Activated T-cell treated with anti-CD3 and anti-CD28 coated beads, Interleukin-2, amount 50 U/mL, for 4 hours (primary cell): Measurements from ENCODE around the gene ZC3H12A. TPM values are rescaled to one million over a fixed set of nuclear protein-coding genes. Genes with fewer than 3 reads are reported as not detected.

ENCODE experiments used
- ATAC-seq, 2 donors: fragments of 200-7000 bp; cut with Tn5 transposase; one replicate each; pipeline ENCODE4 v1.10.0; 2021
- DNase-seq: peaks from one replicate; pipeline ENCODE4 v3.0.0-alpha.2; 2020
- H3K27me3 Mint-ChIP-seq: one replicate; pipeline ENCODE4 v1.8.0; 2021; ENCODE audit warnings: low read depth, mixed read lengths
- H3K36me3 Mint-ChIP-seq: one replicate; pipeline ENCODE4 v1.8.0; 2022; ENCODE audit warnings: mixed read lengths; ENCODE audit not compliant: insufficient read depth
- H3K4me1 Mint-ChIP-seq: one replicate; pipeline ENCODE4 v1.8.0; 2021; ENCODE audit warnings: low read depth, mixed read lengths
- H3K4me3 Mint-ChIP-seq: one replicate; pipeline ENCODE4 v1.8.0; 2021; ENCODE audit warnings: mild to moderate bottlenecking, moderate library complexity, mixed read lengths
- H3K9me3 Mint-ChIP-seq: one replicate; pipeline ENCODE4 v1.8.0; 2021; ENCODE audit warnings: mixed read lengths
- total RNA-seq, 3 donors: library from RNA; stranded (reverse); gene quantifications; one replicate each; pipeline ENCODE4 v1.2.1, GENCODE V29; 2021

ZC3H12A gene
- total RNA-seq, 3 donors from 2014 or later: 48.7 to 64.8 (median 59.8) TPM

DNA sequence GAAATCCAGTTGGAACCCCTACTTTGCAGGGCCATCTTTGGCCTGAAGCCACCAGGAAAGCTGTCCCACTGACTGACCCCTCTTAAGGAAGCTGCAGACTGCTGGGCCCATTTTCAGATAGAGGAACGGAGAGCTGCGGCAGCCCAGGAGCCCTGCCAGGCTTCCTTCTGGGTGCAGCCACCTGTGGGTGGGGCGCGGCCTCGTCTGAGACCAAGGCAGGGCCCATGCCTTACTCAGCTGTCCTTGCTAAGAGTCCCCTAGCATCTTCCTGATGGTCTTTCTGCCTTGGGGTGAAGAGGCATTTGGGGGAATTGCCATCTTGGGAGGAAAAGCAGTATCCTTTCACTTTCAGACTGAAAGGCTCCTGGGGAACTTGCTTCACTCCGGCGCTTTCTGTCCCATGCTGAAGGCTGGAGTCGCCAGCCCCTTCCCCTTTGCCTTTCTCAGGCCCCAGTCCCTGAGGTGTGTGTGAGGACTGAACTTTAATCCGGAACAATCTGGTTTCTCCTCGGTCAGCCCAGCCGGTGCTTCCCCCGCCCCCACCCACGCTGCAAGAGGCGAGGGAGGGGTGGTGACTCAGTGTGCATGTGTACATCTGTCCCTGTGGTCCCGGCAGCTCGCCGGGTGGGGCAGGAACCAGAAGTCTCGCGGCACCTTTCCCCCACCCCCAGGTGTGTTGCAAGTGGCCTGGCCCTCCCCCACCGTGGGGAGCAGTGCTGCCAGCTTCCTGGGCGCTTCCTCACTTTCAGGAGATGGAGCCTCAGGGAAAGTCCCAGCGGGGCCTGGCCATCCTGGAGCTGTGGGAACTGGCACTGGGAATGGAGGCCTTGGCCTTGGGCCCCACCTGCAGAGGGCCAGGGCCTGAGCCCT, 5.1 kb downstream of the ZC3H12A start:
- peak overlapping the region; percentile 97 for H3K4me3 Mint-ChIP-seq
- ATAC-seq: peak; percentile 44 to 53
- peak; percentile 94 for DNase-seq
- H3K9me3 Mint-ChIP-seq: no peaks in the 10 kb centered on the region
- no peaks in the 10 kb centered on the region for H3K27me3 Mint-ChIP-seq
- H3K4me1 Mint-ChIP-seq: peaks cover 43% of the 10 kb centered on the region
- H3K36me3 Mint-ChIP-seq: peaks cover 59% of the 10 kb centered on the region

DNA sequence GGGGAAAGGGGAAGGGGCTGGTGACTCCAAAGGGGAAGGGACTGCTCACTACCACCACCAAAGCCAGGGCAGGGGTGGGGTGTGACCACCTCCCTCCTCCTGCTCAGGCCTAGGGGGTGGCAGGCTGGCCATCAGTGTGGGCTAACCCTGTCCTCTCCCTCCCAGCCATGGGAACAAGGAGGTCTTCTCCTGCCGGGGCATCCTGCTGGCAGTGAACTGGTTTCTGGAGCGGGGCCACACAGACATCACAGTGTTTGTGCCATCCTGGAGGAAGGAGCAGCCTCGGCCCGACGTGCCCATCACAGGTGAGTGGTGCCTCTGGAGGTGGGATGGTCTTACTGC, 5.7 kb downstream of the ZC3H12A start:
- no peak for DNase-seq

DNA sequence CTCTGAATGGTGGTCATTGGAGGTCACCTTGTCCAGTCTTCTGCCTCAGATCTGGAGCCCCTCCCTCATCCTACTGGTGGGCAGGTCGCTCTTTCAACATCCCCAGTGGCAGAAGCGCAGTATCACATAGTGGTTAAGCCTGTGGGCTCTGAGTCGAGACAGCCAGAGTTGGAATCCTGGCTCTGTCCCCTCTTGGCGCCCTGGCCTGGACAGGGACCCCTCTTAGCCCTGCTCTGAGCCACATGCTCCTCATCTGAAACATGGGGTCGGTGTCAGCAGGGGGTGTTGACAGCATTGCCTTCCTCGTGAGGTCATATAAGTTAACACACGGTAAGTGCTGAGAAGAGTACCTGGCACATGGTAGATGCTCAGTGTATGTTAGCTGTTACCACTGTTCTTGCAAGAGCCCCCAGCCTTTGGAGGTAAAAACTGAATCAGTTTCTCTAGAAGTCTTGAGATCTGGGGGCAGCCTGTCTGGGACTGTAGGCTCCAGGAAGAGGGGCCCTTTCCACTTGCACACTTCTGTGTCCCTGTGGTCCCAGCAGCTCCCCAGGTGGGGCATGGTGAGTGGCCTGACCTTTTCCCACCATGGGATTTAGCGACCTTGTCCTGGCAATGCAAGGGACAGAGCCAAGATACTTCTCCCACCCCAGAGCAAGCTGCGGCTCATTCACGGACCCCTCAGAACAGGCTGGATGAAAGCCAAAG, 6.4 kb downstream of the ZC3H12A start:
- ATAC-seq: no peak
- no peak for DNase-seq
- H3K9me3 Mint-ChIP-seq: no peaks in the 10 kb centered on the region
- H3K4me3 Mint-ChIP-seq: peak overlapping the region; percentile 97
- H3K4me1 Mint-ChIP-seq: peaks cover 43% of the 10 kb centered on the region
- no peaks in the 10 kb centered on the region for H3K27me3 Mint-ChIP-seq
- H3K36me3 Mint-ChIP-seq: peaks cover 52% of the 10 kb centered on the region

More for the DNA sequence above, 5.7 kb downstream of the ZC3H12A start:
- Mint-ChIP-seq H3K4me3 (peak overlapping the region; percentile 97), H3K36me3 (peaks cover 57% of the 10 kb centered on the region), H3K4me1 (peaks cover 43% of the 10 kb centered on the region), H3K9me3 (no peaks in the 10 kb centered on the region), H3K27me3 (no peaks in the 10 kb centered on the region)
- no peak for ATAC-seq

DNA sequence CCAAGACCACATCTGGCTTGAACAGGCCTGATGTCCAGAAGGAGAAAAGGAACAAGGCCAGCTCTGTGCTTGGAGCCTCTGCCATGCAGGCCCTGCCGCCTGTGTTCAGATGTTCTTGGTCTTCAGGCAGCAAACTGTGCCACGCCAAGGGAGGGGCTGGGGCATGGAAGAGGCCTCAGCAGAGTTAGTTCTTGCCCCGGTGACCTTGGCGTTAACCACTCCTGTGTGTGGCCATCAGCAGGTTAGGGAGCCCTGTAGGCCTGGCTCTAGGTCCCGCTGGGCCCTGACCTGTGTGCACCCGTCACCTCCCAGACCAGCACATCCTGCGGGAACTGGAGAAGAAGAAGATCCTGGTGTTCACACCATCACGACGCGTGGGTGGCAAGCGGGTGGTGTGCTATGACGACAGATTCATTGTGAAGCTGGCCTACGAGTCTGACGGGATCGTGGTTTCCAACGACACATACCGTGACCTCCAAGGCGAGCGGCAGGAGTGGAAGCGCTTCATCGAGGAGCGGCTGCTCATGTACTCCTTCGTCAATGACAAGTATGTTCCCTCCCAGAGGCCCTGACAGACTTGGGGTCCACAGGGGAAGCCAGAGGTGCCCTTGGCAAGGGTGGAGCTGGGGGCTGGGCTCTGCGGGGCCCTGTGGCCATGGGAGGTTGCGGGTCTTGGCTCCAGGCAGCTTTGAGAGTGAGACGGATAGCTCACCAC, 7.1 kb downstream of the ZC3H12A start:
- peak; percentile 24 for DNase-seq
- Mint-ChIP-seq H3K4me3 (peak overlapping the region; percentile 40), H3K4me1 (peaks cover 43% of the 10 kb centered on the region), H3K9me3 (no peaks in the 10 kb centered on the region), H3K36me3 (peaks cover 47% of the 10 kb centered on the region), H3K27me3 (no peaks in the 10 kb centered on the region)
- ATAC-seq: no peak

DNA sequence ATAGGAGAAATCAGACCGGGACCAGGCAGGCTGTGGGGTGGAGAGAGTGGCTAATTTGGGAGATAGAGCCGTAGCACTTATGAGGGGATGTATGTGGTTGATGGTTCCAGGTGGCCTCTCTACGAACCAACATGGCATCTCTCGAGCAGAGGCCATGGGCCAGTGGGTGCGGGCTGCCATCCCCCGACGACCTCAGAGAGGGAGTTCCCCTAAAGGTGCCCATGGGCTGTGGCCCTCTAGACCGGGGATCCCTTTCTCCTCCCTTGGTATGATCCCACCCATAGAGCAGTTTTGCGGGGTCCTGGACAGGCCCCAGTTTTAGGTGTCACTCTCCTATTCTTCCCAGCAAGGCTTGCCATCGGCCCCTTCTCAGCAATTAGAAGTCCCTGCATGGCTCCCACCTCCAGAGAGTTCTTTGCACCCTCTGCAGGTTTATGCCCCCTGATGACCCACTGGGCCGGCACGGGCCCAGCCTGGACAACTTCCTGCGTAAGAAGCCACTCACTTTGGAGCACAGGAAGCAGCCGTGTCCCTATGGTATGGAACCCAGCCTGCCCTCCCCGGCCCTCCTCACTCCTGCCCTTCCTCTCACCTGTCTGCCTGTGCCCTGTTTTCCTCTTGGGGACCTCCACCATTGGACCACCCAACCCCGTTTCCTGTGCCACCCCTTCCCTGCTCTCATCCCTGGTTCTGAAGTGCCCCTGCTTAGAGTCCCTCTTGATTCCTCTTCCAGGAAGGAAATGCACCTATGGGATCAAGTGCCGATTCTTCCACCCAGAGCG, 7.8 kb downstream of the ZC3H12A start:
- Mint-ChIP-seq H3K9me3 (no peaks in the 10 kb centered on the region), H3K36me3 (peaks cover 40% of the 10 kb centered on the region), H3K4me3 (no peak overlapping the region), H3K27me3 (no peaks in the 10 kb centered on the region), H3K4me1 (peaks cover 49% of the 10 kb centered on the region)
- no peak for DNase-seq
- ATAC-seq: no peak

DNA sequence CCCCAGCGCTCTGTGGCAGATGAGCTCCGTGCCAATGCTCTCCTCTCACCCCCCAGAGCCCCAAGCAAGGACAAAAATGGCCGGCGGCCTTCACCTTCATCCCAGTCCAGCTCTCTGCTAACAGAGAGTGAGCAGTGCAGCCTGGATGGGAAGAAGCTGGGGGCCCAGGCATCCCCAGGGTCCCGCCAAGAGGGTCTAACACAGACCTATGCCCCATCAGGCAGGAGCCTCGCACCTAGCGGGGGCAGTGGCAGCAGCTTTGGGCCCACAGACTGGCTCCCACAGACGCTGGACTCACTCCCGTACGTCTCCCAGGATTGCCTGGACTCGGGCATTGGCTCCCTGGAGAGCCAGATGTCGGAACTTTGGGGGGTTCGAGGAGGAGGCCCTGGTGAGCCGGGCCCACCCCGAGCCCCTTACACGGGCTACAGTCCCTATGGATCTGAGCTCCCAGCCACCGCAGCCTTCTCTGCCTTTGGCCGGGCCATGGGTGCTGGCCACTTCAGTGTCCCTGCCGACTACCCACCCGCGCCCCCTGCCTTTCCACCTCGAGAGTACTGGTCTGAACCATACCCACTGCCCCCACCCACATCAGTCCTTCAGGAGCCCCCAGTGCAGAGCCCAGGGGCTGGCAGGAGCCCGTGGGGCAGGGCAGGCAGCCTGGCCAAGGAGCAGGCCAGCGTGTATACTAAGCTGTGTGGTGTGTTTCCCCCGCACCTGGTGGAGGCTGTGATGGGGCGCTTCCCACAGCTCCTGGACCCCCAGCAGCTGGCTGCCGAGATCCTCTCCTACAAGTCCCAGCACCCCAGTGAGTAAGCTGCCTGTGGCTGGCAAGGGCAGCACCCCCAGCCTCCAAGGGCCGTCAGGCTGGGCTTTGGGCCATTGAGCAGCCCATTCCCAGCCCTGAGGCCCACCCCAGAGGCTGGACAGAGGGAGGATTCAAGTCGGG, 8.7 kb downstream of the ZC3H12A start:
- H3K27me3 Mint-ChIP-seq: no peaks in the 10 kb centered on the region
- DNase-seq: peak; percentile 6
- H3K9me3 Mint-ChIP-seq: no peaks in the 10 kb centered on the region
- no peak for ATAC-seq
- H3K36me3 Mint-ChIP-seq: peaks cover 34% of the 10 kb centered on the region
- H3K4me1 Mint-ChIP-seq: peaks cover 48% of the 10 kb centered on the region
- H3K4me3 Mint-ChIP-seq: no peak overlapping the region

DNA sequence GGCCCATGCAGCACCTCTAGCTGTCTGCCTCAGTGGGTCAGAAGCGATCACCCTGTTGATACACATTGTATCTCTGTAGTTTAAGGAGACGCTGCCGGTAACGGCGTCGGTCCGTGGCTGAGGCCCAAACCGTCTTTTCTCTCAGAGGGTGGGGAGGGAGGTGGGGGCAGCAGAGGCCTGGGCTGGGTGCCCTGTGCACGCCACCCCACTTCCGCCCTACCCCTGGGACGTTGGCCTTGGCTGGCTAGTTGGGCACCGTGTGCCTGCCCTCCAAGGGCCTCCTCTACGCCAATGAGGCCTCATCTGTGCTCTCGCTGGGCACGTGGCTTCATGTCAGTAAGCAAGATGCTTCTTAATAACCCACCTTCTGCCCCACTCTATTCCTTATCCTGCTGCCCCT, 9.4 kb downstream of the ZC3H12A start:
- Mint-ChIP-seq H3K36me3 (peaks cover 32% of the 10 kb centered on the region), H3K9me3 (no peaks in the 10 kb centered on the region), H3K4me1 (peaks cover 44% of the 10 kb centered on the region), H3K27me3 (no peaks in the 10 kb centered on the region), H3K4me3 (no peak overlapping the region)
- ATAC-seq: no peak
- DNase-seq: no peak

DNA sequence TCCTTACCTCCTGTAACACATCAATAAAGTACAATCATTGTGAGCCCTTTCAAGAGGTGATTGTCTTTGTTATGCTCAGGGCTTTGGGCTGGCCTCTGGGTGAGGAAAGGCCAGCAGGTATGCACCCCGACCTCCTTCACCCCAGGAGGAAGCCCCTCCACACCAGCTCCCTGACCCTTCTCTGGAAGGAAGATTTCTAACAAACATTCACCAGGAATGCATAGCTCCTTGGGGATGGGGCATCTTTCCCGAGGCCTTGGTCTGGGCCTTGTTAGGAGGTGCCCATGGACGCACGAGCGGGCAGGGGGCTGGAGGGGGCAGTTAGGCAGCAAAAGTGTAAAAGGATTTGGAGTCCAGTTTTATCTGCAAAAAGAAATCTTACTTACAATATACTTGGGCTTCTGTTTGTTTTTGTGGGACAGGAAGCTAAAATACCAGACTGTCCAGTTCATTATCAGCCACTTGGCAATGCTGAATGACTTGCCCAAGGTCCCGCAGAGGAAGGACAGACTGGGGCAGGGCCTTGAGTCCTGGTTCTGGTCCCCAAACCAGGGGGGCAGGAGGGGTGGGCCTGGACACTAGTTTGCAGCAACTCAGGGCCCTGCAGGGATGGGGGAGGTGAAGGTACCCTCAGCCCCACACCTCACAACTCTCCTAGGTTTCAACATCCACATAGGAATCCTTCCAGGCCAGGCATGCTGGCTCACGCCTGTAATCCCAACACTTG, 10.1 kb downstream of the ZC3H12A start:
- H3K4me3 Mint-ChIP-seq: no peak overlapping the region
- peaks cover 26% of the 10 kb centered on the region for H3K36me3 Mint-ChIP-seq
- ATAC-seq (no peak), DNase-seq (no peak)
- peaks cover 39% of the 10 kb centered on the region for H3K4me1 Mint-ChIP-seq
- no peaks in the 10 kb centered on the region for H3K27me3 Mint-ChIP-seq
- no peaks in the 10 kb centered on the region for H3K9me3 Mint-ChIP-seq

DNA sequence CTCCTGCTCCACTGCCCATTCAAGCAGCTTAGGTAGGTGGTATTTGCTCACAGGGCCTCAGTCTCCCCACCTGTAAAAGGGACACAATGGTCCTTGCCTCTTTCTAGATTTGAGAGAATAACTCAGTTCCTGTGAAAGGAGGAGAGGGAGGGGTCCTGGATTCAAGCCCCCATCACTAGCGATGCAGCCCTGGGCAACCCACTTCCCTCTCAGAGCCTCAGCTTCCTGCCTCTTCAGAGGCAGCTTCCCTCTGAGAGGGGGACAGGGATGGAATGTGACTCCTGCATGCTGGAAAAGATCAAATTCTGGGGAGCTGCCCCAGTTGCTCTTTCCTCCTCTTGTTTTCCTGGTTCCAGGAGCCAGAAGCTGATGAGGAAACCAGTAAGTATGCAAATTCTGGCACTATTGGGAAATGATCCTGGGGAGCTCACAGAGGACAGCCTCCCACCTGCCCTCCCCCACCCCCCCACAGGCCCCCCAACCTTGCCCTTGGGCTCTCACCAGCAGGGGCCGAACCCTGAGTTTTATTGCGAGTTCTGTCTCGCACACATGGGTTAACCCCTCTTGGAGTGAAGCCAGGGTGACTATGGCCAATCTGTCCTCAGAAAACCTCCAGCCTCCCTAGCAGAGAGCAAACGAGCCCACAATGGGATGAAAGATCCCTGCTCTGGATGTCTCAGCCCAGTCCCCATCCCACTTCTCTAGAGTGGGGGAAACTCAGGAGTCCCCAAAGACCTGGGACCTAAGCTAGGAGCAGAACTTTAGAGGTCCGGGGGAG, 11.7 kb downstream of the ZC3H12A start:
- Mint-ChIP-seq H3K9me3 (no peaks in the 10 kb centered on the region), H3K4me1 (peaks cover 28% of the 10 kb centered on the region), H3K27me3 (no peaks in the 10 kb centered on the region), H3K36me3 (peaks cover 25% of the 10 kb centered on the region), H3K4me3 (no peak overlapping the region)
- DNase-seq: no peak
- ATAC-seq: no peak

DNA sequence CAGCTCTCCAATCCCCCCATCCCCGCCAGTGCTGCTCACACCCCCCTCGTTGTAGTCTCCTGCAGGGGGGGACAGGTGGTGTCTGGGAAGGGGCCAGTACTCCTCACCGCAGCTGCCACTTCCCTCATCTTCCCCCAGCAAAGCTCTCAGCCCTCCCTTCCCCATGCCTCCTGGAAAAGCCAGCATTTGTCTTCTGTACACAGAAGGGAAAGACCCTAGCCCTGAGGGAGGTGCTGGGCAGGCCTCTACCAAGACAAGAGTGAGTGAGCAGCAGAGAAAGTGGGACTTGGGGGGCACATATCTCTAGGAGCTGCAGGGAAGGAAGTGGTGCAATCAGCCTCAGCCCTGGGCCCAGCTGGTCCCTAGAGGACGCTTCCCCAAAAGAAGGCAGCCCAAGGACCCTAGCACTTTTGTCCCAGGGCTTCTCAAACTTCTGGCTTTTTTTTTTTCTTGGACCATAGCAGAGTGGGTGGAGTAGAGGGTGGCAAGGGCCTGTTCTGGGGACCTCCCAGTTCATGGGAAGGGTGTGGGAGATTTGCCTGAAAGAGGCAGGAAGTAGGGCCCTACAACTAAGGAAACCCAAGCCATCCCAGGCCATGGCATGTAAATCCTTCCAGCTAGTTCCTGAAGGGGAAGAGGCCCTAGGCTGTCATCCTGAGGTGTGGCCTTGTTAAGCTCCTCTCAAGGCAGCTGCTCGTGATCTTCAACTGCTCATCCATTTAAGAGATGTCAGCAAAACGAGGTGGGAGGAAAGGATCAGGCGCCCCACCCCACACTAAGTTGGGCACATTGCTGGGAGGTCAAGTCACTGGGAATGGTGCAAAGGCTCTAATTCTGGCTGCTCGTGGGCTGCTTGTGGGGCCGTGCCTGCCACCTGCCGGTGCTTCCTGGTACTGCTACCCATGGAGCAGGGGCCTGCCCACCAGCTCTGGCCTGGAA, 12.6 kb downstream of the ZC3H12A start:
- Mint-ChIP-seq H3K4me1 (peaks cover 19% of the 10 kb centered on the region), H3K27me3 (no peaks in the 10 kb centered on the region), H3K9me3 (no peaks in the 10 kb centered on the region), H3K4me3 (no peak overlapping the region), H3K36me3 (peaks cover 18% of the 10 kb centered on the region)
- peak; percentile 66 to 70 for ATAC-seq
- DNase-seq: peak; percentile 83

DNA sequence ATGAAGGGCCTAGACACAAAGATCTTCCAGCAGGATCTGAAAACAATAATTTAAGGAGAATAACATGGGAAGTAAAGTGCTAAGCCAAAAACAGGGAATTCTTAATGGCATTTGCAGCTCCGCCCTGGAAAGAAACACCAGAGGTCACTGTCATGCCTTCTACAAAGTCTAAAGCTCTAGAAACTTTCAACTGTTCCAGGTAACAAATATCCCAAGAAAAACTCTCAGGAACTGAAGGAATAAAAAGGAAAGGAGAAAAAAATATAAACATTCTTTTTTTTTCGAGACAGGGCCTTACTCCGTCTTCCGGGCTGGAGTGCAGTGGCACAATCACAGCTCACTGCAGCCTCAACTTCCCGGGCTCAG, 13.2 kb downstream of the ZC3H12A start:
- Mint-ChIP-seq H3K9me3 (no peaks in the 10 kb centered on the region), H3K4me3 (no peak overlapping the region), H3K4me1 (peaks cover 13% of the 10 kb centered on the region), H3K36me3 (peaks cover 16% of the 10 kb centered on the region), H3K27me3 (no peaks in the 10 kb centered on the region)
- DNase-seq (no peak), ATAC-seq (no peak)
